Tibial nerve (tissue), 4 donors: ENCODE results near the gene MYOZ3.

Experiments
- EP300 ChIP-seq, 2 donors: sonication (generic); formaldehyde crosslinking; IDR thresholded peaks; one replicate each; pipeline ENCODE4 v1.6.1; 2017; ENCODE audit warnings: antibody characterized with exemption in 2 of 2, mild to moderate bottlenecking in 1 of 2
- POLR2A ChIP-seq, 2 donors: fragments of 450-650 bp; IDR thresholded peaks; one replicate each; pipeline ENCODE4 v1.6.1; 2017; ENCODE audit warnings: antibody characterized with exemption in 2 of 2, mild to moderate bottlenecking in 2 of 2, moderate library complexity in 2 of 2
- TF ChIP-seq, protein P1 (sequence below), 5 experiments: fragments of 200-600 bp in 3 of 5; fragments of 450-650 bp in 2 of 5; sonication (generic) in 3 of 5; IDR thresholded peaks; one replicate each; pipeline ENCODE4 v1.5.1; 2016 to 2019; ENCODE audit warnings: antibody characterized with exemption in 5 of 5, mild to moderate bottlenecking in 3 of 5, moderate library complexity in 2 of 5

DNA sequence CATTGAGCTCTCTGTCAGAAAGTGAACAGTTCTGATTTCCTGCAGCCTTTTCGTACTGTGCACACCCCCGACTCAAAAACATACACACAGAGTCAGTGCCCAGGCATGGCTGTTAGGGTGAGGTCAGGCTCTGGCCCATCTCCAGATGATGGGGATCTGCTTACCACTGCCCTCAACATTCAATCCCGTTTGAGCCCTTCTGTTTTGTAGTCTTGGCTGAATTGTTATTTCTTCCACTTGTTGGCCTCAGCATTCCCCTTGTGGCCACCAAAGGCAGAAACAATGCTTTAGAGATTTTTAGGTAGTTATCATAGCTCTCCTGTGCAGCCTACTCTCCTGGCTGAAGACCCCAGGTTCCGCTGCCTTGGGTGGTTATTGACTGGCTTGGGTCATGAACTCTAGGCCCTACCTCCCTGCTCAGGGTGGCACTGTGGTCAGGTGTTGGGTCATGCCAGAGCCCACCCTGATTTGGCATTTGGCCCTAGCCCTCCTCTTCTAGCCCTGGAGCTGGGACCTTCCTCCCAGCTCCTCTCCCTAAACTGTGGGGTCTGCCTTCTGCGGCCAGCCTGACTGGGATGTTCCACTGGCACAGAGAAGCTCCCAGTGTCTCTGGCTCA, 7.8 kb upstream of the MYOZ3 start:
- no peak for TF ChIP-seq POLR2A (IDR thresholded peaks at IDR 0.05)
- TF ChIP-seq, protein P1, sequence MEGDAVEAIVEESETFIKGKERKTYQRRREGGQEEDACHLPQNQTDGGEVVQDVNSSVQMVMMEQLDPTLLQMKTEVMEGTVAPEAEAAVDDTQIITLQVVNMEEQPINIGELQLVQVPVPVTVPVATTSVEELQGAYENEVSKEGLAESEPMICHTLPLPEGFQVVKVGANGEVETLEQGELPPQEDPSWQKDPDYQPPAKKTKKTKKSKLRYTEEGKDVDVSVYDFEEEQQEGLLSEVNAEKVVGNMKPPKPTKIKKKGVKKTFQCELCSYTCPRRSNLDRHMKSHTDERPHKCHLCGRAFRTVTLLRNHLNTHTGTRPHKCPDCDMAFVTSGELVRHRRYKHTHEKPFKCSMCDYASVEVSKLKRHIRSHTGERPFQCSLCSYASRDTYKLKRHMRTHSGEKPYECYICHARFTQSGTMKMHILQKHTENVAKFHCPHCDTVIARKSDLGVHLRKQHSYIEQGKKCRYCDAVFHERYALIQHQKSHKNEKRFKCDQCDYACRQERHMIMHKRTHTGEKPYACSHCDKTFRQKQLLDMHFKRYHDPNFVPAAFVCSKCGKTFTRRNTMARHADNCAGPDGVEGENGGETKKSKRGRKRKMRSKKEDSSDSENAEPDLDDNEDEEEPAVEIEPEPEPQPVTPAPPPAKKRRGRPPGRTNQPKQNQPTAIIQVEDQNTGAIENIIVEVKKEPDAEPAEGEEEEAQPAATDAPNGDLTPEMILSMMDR (IDR thresholded peaks at IDR 0.05), result peak in 1 of 5 experiments; percentile 20
- TF ChIP-seq EP300 (IDR thresholded peaks at IDR 0.05), result no peak
